AG09309 (cell line): ENCODE results near the gene NEDD9.
A peak's percentile ranks its signal among the peaks of the same experiment; 100 is the strongest.

ENCODE experiments used
- DNase-seq: peaks from one replicate; pipeline ENCODE4 v3.0.0-alpha.2; 2010; ENCODE audit warnings: low read depth
- H3K4me3 ChIP-seq: 2 replicates; pipeline ENCODE4 v1.5.1; 2011; ENCODE audit warnings: mild to moderate bottlenecking, low read depth, low read length, moderate library complexity; ENCODE audit not compliant: control insufficient read depth
- CTCF ChIP-seq: IDR thresholded peaks from 2 replicates; pipeline ENCODE4 v1.5.1; 2011; ENCODE audit warnings: mild to moderate bottlenecking, low read depth, low read length, inconsistent platforms; ENCODE audit not compliant: insufficient read depth, control insufficient read depth; ENCODE audit errors: missing control alignments

The NEDD9 gene

DNA sequence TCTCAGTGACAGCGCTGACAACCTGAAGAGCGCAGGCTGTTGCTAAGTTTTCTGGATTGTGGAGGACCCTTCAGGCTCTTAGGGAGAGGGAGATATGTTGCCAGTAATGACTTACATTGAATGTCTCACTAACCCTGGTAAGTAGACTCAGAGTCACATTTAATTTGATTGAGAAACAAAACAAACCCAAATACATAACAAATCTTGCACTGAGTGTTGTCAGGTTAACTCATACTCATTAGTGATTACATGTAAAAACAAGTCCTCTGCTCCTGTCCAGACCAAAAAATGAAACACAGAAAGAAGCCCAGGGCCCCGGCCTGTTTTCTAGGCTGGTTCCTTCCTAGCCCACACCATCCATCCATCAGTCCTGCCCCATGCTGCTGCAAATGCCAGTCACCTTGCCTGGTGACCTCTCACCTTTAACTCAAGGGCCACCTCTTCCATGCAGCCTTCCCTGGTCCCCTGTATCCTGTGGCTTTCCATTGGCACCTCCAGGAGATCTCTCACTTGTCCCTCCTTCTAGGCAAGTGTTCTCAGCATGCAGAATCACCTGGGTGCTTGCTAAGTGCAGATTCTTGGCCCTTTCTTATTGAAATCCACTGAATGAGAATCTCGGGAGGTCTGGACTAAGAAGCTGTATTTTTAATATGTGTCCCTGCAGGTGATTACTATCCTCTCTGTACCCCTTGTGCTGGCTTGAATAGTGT, 86.2 kb downstream of the NEDD9 start:
- TF ChIP-seq CTCF: no peak
- no peak overlapping the region for H3K4me3 ChIP-seq
- DNase-seq: no peak

- peak; percentile 21 for DNase-seq
- H3K4me3 ChIP-seq: no peak overlapping the region
- TF ChIP-seq CTCF: peak; percentile 91
Observed at GRCh38 chr6:11144393-11144851, 88.0 kb downstream of the NEDD9 start.

DNA sequence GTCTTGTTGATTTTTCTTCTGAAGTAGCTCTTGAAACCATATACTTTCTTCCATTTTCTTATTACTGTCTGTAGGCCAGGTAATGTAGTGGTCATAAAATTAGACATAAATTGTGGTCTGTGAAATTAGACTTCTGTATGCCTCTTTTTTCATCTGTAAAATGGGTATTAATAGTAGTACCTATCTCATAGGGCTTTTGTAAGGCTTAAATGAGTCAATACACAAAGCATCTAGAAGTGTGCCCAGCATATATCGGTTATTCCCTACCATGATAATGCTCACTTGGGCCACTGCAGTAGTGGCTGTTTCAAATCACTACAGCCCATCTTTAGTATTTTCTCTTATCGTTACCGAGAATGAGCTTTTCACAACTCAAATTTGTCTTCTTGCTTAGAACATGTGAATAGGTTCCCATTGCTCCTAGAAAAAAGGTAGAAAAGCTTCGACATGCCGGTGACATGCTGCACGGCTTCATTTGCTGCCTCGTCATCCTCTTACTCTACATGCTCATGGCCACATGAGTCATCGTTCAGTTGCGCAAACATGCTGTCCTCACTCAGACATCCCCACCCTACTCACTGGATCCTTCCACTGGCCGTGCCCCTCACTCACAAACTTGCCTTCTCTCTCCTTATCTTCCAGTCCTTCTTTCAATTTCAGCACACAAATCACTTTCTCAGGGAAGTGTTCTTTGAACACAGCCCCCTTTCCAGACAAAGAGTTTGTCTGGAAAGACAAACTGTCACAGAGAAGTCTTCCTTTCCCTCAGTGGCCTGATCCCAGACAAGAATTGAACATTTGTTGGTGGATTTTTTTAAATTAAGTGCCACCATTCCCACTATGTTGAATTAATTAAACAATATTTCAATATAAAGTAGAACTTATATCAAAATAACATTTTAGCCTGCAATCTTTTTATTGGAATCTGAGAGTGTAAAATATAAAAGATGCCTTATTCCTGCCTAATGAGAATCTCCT, 88.8 kb downstream of the NEDD9 start:
- DNase-seq: peak; percentile 68
- no peak overlapping the region for H3K4me3 ChIP-seq
- no peak for TF ChIP-seq CTCF

DNA sequence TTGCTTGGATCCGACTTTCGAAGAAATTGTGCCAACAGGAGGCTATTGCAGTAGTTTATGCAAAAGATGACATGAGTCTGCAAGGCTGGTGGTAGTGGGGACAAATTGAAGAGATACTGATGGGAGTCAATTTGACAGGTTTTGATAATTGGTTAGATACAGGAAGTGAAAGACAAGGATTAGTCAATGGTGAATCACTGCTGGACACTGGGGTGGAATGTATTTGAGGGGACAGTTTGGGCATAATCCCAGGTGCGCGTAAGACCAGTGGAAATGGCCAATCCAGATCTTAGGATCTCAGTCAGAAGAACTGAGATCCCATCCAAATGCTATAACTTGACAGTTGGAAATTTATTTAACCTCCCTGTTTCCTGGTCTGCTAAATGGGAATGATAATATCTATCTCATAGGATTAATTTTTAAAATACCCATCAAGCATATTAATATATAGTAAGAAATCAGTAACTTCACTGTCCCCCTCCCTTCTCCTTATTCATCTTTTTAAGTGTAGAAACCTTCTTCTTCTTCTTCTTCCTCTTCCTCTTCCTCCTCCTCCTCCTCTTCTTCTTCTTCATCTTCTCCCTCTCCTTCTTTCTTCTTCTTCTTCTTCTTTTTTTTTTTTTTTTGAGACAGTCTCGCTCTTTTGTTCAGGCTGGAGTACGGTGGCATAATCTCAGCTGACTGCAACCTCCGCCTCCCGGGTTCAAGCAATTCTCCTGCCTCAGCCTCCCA, 90.0 kb downstream of the NEDD9 start:
- no peak for TF ChIP-seq CTCF
- no peak for DNase-seq
- H3K4me3 ChIP-seq: no peak overlapping the region

GRCh38 chr6:11141295-11141694, 91.2 kb downstream of the NEDD9 start:
- DNase-seq: no peak
- no peak overlapping the region for H3K4me3 ChIP-seq
- TF ChIP-seq CTCF: no peak

DNA sequence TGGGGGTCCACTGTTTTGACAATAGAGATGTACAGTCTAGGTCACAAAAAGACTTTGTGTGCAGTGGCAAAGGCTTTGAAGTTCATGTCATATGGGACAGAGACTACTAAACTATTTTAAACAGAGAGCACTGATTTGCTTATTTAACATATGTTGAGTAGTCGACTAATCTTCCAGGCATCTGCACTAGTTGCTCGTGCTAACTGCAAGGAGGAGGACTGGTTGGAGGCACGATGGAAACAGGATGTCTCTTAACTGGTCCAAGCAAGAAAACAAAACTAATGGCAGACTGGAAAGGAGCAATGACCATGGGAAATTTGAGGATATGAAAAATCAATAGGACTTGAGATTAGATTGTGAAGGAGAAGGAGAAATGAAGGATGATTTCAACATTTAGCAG, 92.4 kb downstream of the NEDD9 start:
- H3K4me3 ChIP-seq: no peak overlapping the region
- no peak for TF ChIP-seq CTCF
- no peak for DNase-seq
